ENCODE measurements around the gene LPXN. TPM values are rescaled to one million over a fixed set of nuclear protein-coding genes. Genes with fewer than 3 reads are reported as not detected.

LPXN gene
- total RNA-seq (2014; rRNA removed; shearing (Covaris generic)), result 164 and 169 TPM in 2 replicates
- polyA plus RNA-seq (2016; fragmentation: Nextera tagmentation; extraction: Ambion mirVana), result 134 and 139 TPM in 2 replicates

- peaks cover 66% of the 10 kb centered on the region for H3F3A ChIP-seq (ENCODE audit: insufficient read depth)
- H3K79me2 ChIP-seq (ENCODE audit: insufficient read depth), result peaks cover 56% of the 10 kb centered on the region
- peak within 1 kb of the TSS; percentile 100 for H3K9ac ChIP-seq
- H3K27me3 ChIP-seq (replicated peaks; ENCODE audit: insufficient read depth), result no peaks in the 10 kb centered on the region
- WGBS, 2 experiments (ENCODE audit: low coverage in 1 of 2, low lambda C conversion rate in 2 of 2, missing lambda C conversion rate in 2 of 2), result 0 to 1% methylated on average over 6 of the region's 6 CpGs
- peaks cover 39% of the 10 kb centered on the region for H3K4me1 ChIP-seq (ENCODE audit: insufficient read depth)
- H3K9me3 ChIP-seq (ENCODE audit: low read depth), result no peaks in the 10 kb centered on the region
- peak within 1 kb of the TSS; percentile 96 for H3K4me2 ChIP-seq (ENCODE audit: unreplicated experiment)
- DNase-seq, result peak; percentile 95
- no peaks in the 10 kb centered on the region for H4K20me1 ChIP-seq (ENCODE audit: insufficient read depth)
- H3K4me3 ChIP-seq, result peak within 1 kb of the TSS; percentile 97
- peaks cover 5% of the 10 kb centered on the region for H3K36me3 ChIP-seq (ENCODE audit: low read depth)
- no peaks in the 10 kb centered on the region for H3K9me2 ChIP-seq (ENCODE audit: insufficient read depth)
- no peak for TF ChIP-seq EZH2phosphoT487 (IDR thresholded peaks at IDR 0.05; ENCODE audit: insufficient read depth, low read depth)
- no peak for TF ChIP-seq EZH2 (IDR thresholded peaks at IDR 0.05; ENCODE audit: insufficient read depth, poor library complexity, severe bottlenecking)
- in situ Hi-C loops (cut with MboI), result no loop called here
- H3K27ac ChIP-seq, result peak within 1 kb of the TSS; percentile 99
- 0 out of 2 replicates have a peak within 1 kb of the TSS, but pooled peaks have one; percentile 10 for H2AFZ ChIP-seq
These were observed at the start of gene LPXN for GRCh38 chr11:58575377-58576020. Gene LPXN (minus strand): TSS chr11:58575856. CDS start chr11:58575772, 84 bp downstream.

- peak overlapping the region; percentile 91 for H3K27ac ChIP-seq
- H3K4me1 ChIP-seq (ENCODE audit: insufficient read depth), result peaks cover 69% of the 10 kb centered on the region
- peaks cover 55% of the 10 kb centered on the region for H3F3A ChIP-seq (ENCODE audit: insufficient read depth)
- 45 to 52% methylated on average over 4 of the region's 4 CpGs for WGBS, 2 experiments (ENCODE audit: low coverage in 1 of 2, low lambda C conversion rate in 2 of 2, missing lambda C conversion rate in 2 of 2)
- peaks cover 36% of the 10 kb centered on the region for H3K36me3 ChIP-seq (ENCODE audit: low read depth)
- H3K79me2 ChIP-seq (ENCODE audit: insufficient read depth), result peaks cover 46% of the 10 kb centered on the region
- DNase-seq, result peak; percentile 55
- H3K4me3 ChIP-seq, result no peak overlapping the region
- in situ Hi-C loops (cut with MboI), result no loop called here
- no peaks in the 10 kb centered on the region for H3K9me3 ChIP-seq (ENCODE audit: low read depth)
- no peak overlapping the region for H2AFZ ChIP-seq
- no peaks in the 10 kb centered on the region for H4K20me1 ChIP-seq (ENCODE audit: insufficient read depth)
- 0 out of 2 replicates have a peak overlapping the region, but pooled peaks have one; percentile 33 for H3K9ac ChIP-seq
- TF ChIP-seq EZH2phosphoT487 (IDR thresholded peaks at IDR 0.05; ENCODE audit: insufficient read depth, low read depth) (no peak), EZH2 (IDR thresholded peaks at IDR 0.05; ENCODE audit: insufficient read depth, poor library complexity, severe bottlenecking) (no peak)
- no peaks in the 10 kb centered on the region for H3K27me3 ChIP-seq (replicated peaks; ENCODE audit: insufficient read depth)
- H3K9me2 ChIP-seq (ENCODE audit: insufficient read depth), result no peaks in the 10 kb centered on the region
- peak overlapping the region; percentile 12 for H3K4me2 ChIP-seq (ENCODE audit: unreplicated experiment)
These were observed 49.4 kb upstream of the LPXN start for GRCh38 chr11:58625086-58625485.

- H3K27me3 ChIP-seq (replicated peaks; ENCODE audit: insufficient read depth), result no peaks in the 10 kb centered on the region
- H3K4me1 ChIP-seq (ENCODE audit: insufficient read depth), result peaks cover 55% of the 10 kb centered on the region
- no peaks in the 10 kb centered on the region for H3K9me2 ChIP-seq (ENCODE audit: insufficient read depth)
- in situ Hi-C loops (cut with MboI), result no loop called here
- peak within 1 kb of the TSS; percentile 19; the same call in 1 of the 2 replicates for H3K27ac ChIP-seq
- 66 to 79% methylated on average over 2 of the region's 2 CpGs for WGBS, 2 experiments (ENCODE audit: low coverage in 1 of 2, low lambda C conversion rate in 2 of 2, missing lambda C conversion rate in 2 of 2)
- DNase-seq, result peak; percentile 47
- H3K4me2 ChIP-seq (ENCODE audit: unreplicated experiment), result no peak within 1 kb of the TSS
- no peak within 1 kb of the TSS for H2AFZ ChIP-seq
- H3K4me3 ChIP-seq, result no peak within 1 kb of the TSS
- peaks cover 69% of the 10 kb centered on the region for H3K79me2 ChIP-seq (ENCODE audit: insufficient read depth)
- H4K20me1 ChIP-seq (ENCODE audit: insufficient read depth), result no peaks in the 10 kb centered on the region
- TF ChIP-seq EZH2phosphoT487 (IDR thresholded peaks at IDR 0.05; ENCODE audit: insufficient read depth, low read depth) (no peak), EZH2 (IDR thresholded peaks at IDR 0.05; ENCODE audit: insufficient read depth, poor library complexity, severe bottlenecking) (no peak)
- H3K9ac ChIP-seq, result no peak within 1 kb of the TSS
- H3F3A ChIP-seq (ENCODE audit: insufficient read depth), result peaks cover 49% of the 10 kb centered on the region
- peaks cover 58% of the 10 kb centered on the region for H3K36me3 ChIP-seq (ENCODE audit: low read depth)
- H3K9me3 ChIP-seq (ENCODE audit: low read depth), result no peaks in the 10 kb centered on the region
These were observed 46.7 kb upstream of the LPXN start, which contains the start of gene CNTF for GRCh38 chr11:58622344-58622743. Gene CNTF (plus strand): TSS chr11:58622665. CDS start chr11:58622753, 88 bp downstream.

GRCh38 chr11:58621586-58622262, 46.1 kb upstream of the LPXN start:
- no peak overlapping the region for H2AFZ ChIP-seq
- in situ Hi-C loops (cut with MboI), result no loop called here
- no peaks in the 10 kb centered on the region for H4K20me1 ChIP-seq (ENCODE audit: insufficient read depth)
- TF ChIP-seq EZH2phosphoT487 (IDR thresholded peaks at IDR 0.05; ENCODE audit: insufficient read depth, low read depth) (no peak), EZH2 (IDR thresholded peaks at IDR 0.05; ENCODE audit: insufficient read depth, poor library complexity, severe bottlenecking) (no peak)
- DNase-seq, result no peak
- H3K36me3 ChIP-seq (ENCODE audit: low read depth), result peaks cover 64% of the 10 kb centered on the region
- no peak overlapping the region for H3K4me3 ChIP-seq
- H3K27ac ChIP-seq, result peak overlapping the region; percentile 19; the same call in 1 of the 2 replicates
- H3K4me1 ChIP-seq (ENCODE audit: insufficient read depth), result peaks cover 53% of the 10 kb centered on the region
- no peaks in the 10 kb centered on the region for H3K9me2 ChIP-seq (ENCODE audit: insufficient read depth)
- H3K9ac ChIP-seq, result no peak overlapping the region
- H3F3A ChIP-seq (ENCODE audit: insufficient read depth), result peaks cover 49% of the 10 kb centered on the region
- H3K27me3 ChIP-seq (replicated peaks; ENCODE audit: insufficient read depth), result no peaks in the 10 kb centered on the region
- no peaks in the 10 kb centered on the region for H3K9me3 ChIP-seq (ENCODE audit: low read depth)
- peaks cover 74% of the 10 kb centered on the region for H3K79me2 ChIP-seq (ENCODE audit: insufficient read depth)
- no peak overlapping the region for H3K4me2 ChIP-seq (ENCODE audit: unreplicated experiment)
- whole genome bisulfite sequencing, 2 experiments (ENCODE audit: low coverage in 1 of 2, low lambda C conversion rate in 2 of 2, missing lambda C conversion rate in 2 of 2), result 95 to 97% methylated on average over 4 of the region's 4 CpGs
